GM18520 (cell line): ENCODE data around the gene PRIM2.
"Not testable (repeated sequence)": the region's sequence is repeated elsewhere in the genome, so short reads cannot be mapped to it uniquely, and the experiment has no call there.

Source experiments
- ATAC-seq: cut with Tn5 transposase; IDR thresholded peaks from one replicate; pipeline ENCODE4 v1.9.1; 2021; ENCODE audit not compliant: unreplicated experiment

The PRIM2 gene

DNA sequence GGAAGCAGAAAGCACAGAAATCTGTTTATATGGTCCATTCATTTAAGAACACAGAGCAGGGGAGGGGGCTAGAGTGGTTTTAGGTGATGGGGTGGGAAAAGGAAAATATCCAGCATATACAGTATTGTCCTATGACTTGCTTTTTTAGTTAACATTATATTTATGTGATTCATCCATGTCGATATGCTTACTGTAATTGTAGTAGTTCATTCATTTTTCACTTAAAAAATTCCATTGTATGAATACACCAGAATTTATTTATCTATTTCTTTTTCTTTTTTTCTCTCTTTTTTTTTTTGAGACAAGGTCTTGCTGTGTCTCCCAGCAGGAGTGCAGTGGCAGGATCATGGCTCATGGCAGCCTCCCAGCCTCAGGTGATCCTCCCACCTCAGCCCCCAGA, 9.6 kb upstream of the PRIM2 start:
- no peak for ATAC-seq

DNA sequence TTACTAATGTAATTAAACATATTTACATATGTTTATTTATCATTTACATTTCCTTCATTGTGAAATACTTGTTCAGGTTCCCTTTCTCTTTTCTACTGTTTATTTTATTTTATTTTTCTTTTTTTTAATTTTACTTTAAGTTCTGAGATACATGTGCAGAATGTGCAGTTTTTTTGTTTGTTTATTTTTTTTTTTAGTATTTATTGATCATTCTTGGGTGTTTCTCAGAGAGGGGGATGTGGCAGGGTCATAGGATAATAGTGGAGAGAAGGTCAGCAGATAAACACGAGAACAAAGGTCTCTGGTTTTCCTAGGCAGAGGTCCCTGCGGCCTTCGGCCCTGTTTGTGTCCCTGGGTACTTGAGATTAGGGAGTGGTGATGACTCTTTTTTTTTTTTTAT, 8.7 kb upstream of the PRIM2 start:
- not testable (repeated sequence) for ATAC-seq

DNA sequence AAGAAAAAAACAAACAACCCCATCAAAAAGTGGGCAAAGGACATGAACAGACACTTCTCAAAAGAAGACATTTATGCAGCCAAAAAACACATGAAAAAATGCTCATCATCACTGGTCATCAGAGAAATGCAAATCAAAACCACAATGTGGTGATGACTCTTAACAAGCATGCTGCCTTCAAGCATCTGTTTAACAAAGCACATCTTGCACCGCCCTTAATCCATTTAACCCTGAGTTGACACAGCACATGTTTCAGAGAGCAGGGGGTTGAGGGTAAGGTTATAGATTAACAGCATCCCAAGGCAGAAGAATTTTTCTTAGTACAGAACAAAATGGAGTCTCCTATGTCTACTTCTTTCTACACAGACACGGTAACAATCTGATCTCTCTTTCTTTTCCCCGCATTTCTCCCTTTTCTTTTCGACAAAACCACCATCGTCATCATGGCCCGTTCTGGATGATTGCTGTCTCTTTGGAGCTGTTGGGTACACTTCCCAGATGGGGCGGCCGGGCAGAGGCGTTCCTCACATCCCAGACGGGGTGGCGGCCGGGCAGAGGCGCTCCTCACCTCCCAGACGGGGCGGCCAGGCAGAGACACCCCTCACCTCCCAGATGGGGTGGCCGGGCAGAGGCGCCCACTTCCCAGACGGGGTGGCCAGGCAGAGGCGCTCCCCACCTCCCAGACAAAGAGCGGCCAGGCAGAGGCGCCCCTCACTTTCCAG, 7.2 kb upstream of the PRIM2 start:
- not testable (repeated sequence) for ATAC-seq

DNA sequence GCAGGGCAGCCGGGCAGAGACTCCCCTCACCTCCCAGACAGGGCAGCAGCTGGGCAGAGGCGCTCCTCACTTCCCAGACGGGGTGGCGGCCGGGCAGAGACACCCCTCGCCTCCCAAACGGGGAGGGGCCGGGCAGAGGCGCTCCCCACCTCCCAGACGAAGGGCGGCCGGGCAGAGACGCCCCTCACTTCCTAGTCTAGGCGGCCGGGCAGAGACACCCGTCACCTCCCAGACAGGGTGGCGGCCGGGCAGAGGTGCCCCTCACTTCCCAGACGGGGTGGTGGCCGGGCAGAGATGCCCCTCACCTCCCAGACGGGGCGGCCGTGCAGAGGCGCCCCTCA, 6.6 kb upstream of the PRIM2 start:
- no peak for ATAC-seq

DNA sequence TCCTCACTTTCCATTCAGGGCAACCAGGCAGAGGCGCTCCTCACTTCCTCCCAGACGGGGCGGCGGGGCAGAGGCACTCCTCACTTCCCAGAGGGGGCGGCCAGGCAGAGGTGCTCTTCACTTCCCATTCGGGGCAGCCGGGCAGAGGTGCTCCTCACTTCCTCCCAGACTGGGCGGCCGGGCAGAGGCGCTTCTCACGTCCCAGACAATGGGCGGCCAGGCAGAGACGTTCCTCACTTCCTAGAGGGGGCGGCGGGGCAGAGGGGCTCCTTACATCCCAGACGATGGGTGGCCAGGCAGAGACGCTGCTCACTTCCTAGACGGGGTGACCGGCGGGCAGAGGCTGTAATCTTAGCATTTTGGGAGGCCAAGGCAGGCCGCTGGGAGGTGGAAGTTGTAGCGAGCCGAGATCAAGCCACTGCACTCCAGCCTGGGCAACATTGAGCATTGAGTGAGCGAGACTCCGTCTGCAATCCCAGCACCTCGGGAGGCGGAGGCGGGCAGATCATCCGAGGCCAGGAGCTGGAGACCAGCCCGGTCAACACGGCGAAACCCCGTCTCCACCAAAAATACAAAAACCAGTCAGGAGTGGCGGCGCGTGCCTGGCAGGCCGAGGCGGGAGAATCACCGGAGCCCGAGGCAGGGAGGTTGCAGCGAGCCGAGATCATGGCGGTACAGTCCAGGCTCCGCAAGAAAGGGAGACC, 6.0 kb upstream of the PRIM2 start:
- ATAC-seq, result not testable (repeated sequence)

DNA sequence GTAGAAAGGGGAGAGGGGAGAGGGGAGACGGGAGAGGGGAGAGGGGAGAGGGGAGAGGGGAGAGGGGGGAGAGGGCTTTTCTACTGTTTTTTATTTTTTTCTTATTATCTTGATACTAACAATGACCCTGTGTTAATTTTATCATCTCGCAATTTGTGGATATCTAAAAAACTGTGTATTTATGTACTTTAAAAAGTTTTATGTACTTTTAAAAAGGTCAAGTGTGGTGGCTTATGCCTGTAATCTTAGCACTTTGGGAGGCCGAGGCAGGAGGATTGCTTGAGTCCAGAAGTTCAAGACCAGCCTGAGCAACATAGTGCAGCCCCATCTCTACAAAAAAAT, 5.5 kb upstream of the PRIM2 start:
- ATAC-seq, result no peak

DNA sequence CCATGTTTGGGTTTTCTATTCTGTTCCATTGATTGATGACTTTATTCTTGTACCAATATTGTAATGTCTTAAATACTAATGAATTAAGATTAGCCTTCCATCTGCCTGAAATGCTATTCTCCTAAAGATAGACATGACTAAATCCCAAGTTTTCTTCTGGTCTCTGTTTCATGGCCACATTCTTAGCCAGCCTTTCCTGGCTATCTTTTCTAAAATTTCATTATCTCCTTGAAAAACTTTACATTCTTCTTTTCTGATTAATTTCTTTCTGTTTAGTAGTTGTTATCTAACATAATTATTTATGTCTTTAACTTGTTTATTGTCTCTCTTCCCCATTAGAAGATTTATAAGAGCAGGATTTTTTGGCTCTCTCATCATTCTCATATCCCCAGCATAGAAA, 4.4 kb upstream of the PRIM2 start:
- no peak for ATAC-seq

DNA sequence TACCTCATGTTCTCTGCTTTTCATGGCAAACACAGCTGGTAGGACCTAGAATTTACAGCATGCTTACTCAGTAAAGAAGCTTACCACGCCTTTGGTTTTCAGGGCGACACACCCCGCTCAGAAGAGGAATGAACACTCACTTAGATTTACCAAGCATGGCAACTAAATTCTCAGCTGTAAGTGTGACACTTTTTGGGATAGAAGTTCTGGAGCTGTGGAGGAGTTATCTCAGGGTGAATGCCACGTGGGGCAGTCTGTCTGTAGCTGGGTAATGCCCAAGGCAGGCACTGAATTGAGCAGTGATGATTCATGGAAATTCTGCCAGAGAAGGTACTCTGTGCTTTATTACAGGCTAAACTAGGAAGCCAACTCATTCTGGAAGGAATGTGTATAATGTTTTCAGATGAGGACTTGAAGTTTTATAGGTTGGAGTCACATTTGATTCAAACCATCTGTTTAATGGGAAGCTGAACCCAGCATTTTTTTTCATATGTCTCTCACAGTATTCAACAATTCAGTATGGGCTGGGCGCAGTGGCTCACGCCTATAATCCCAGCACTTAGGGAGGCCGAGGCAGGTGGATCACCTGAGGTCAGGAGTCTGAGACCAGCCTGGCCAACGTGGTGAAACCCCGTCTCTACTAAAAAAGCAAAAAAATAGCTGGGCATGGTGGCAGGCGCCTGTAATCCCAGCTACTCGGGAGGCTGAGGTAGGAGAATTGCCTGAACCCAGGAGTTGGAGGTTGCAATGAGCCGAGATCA, 3.5 kb upstream of the PRIM2 start:
- ATAC-seq, result no peak

DNA sequence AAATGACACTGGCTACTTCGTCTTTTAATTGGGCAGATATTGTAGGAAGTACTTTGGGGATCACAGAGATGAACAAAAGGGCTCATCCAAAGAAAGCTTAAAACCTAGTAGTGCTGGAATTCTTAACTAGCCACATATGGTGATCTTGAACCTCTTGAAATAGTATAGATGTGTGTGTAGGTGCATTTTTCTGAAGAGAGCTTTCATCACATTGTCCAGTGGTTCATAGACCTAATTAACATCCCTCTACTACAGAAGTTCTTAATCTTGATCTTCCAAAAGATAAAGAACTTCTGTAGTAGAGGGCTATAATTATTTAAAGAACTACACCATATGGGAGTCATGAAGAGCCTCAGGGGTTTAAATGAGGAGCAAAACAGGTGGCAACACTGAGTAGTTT, 2.3 kb upstream of the PRIM2 start:
- no peak for ATAC-seq

DNA sequence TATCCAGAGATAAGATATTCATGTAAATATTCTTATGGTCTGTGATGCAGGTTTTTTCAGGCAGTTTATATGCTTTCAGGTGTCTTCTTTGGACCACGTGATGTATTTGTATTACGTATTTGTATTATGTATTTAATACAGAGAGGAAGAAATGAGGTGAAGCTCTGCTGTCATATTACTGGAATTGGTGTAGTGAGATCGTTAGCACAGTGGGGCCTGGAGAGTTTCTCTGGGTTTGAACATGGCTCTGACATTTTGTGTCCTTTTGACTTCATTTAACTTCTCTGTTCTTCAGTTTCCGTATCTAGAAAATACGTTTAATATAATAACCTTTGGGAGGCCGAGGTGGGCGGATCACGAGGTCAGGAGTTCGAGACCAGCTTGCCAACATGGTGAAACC, 1.6 kb upstream of the PRIM2 start:
- no peak for ATAC-seq

DNA sequence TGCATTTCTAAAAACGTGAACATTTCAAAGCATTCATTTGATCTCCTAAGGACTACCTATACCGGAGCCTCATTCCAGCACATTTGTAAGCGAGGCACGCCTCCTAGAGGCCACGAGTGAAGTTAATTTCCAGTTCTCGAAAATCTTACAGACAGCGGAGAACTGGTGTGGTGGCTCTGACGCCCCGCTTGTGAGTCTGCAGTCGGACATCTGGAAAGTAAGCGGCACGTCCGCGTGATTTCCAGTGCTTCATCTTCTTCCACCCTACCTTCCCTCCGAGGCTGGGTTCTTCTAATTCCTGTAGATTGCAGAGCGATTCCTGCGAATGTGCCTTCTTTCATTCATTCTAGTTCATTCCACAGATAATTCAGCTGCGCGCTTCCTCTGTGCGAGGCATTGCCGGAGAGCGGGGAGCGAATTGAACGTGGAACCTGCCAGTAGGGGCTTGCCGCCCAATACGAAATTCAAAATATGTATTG, 810 bp upstream of the PRIM2 start:
- peak; percentile 89 for ATAC-seq

DNA sequence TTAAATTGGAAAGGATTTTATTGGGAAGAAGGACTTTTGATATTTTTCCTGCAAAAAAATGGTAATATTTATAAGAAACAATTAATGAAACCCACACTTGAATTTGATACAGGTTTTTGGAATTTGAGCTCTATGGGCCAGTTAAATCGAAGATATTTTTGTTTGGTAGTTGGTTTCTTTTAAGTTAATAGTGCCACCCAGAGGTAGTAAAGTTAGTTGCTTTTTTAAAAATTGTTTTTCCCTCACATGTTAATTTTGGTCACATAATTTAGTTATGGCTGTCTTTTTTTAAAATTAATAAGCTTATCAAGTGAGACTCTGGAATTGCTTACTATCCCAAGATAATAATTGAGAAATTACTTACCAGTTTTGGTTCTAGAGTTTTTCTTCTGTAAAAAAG, 7.1 kb downstream of the PRIM2 start:
- no peak for ATAC-seq

DNA sequence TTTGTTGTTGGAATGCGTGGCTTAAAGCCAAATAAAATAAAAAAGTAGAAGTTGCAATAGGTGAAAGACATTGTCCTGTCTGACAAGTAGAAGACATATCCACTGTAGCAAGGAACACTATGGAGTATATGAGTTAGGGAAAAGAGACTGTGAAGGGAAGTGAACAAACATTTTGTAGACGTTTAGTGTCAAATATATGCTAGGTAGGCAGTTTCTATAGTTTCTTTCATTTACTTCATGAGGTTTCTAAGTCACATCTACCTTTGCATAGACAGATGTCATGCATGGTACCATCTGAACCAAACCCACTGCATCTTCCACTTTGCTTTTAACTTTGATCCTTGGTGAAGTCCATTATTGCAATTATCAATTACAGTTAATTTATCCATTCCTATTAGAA, 9.9 kb downstream of the PRIM2 start:
- no peak for ATAC-seq

DNA sequence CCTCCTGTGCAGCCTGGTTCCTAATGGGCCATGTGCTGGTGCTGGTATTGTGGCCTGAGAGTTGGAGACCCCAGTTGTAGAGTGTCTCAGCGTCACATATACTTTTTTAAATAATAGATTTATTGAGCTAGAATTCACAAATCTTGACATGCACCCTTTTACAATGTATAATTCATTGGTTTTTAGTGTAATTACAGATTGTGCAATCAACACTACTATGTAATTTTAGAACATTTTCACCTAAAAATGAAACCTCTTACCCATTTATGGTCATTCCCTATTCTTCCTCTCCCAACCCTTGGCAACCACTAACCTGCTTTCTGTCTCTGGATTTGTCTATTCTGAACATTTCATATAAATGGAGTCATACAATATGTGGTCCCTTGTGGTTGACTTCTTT, 10.6 kb downstream of the PRIM2 start:
- ATAC-seq, result no peak

DNA sequence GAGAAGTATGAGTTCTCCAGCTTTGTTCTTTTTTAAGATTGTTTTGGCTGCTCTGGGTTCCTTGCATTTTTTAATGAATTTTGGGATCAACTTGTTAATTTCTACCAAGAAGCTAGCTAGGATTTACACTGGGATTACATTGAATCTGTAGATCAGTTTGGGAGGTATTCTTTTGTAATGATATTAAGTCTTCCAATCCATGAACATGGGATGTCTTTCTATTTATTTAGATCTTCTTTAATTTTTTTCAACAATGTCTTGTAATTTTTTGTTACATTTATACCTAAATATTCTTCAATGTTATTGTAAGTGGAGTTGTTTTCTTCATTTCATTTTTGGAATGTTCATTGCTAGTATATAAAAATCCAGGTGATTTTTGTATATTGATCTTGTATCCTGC, 12.5 kb downstream of the PRIM2 start:
- no peak for ATAC-seq

DNA sequence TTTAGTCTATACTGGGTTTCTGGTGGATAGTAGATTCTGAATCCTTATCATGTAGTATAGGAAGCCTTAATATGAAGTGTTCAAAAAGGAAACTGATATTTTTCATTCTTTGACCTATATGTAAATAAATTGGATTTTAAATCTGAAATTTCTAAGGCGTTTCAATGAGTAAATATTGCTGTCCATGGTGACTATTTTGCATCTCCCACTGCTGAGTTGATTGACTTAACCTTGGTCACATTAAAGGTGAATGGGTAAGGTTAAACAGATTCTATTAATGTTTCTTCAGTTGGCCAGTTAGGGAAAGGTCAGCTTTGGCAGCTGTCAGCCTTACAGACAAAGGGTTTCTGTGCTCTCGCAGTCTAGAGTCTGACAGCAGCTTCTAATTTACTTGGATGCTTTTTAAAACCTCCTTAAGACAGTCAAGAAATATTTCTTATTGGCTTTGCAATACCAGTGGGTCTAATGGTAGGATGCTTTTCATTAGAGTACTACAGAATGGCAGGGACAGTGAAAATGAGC, 24.8 kb downstream of the PRIM2 start:
- no peak for ATAC-seq

DNA sequence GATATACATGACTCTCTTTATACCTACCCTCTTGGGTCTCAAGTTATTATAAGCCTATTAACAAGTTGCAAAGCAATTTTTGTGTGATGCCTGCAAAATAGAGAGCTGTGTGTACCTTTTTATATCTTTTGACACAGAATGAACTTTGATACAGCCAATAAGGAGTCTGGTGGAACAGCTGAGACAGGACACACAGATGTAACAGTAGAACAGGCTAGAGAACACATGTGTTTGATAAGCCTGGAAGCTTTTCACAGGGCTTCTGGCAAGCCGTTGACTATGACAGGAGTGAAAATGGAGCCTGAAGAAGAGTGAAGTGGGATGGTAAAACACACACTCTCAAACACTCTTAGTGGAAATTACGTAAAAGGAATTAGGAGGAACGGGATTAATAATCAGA, 25.9 kb downstream of the PRIM2 start:
- ATAC-seq, result not testable (repeated sequence)

DNA sequence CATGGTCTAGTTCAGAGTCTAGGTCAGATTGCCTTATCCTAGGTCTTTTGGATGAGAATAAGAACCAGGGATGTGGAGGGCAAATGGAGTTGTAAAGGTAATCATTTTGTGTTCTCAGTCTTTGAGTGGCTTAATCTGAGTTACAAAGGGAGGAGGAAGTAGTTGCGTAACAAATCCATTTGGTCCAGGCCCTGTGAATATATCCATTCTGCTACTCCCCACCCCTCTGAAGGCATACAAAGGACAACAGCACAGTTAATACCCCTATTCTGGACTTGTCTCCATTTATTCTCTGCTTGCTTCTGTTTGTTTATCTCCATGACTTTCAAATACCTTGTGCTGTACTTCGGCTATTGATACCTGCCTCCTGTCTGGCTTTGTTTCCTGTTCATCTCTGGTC, 29.3 kb downstream of the PRIM2 start:
- ATAC-seq, result not testable (repeated sequence)

DNA sequence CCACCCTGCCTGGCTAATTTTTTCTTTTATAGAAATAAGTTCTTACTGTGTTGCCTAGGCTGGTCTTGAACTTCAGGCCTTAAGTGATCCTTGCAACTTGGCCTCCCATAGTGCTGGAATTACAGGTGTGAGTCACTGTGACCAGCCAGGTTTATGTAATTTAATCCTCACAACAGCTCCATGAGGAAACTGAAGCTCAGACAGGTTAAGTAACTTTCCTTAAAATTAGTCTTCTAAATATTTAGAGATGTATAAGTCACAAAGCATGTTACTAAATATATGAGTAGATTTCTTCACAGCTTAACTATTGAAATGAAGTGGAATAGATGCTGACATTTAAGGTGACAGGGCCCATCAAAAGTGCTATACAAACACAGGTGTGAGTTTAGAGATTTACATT, 30.2 kb downstream of the PRIM2 start:
- not testable (repeated sequence) for ATAC-seq

DNA sequence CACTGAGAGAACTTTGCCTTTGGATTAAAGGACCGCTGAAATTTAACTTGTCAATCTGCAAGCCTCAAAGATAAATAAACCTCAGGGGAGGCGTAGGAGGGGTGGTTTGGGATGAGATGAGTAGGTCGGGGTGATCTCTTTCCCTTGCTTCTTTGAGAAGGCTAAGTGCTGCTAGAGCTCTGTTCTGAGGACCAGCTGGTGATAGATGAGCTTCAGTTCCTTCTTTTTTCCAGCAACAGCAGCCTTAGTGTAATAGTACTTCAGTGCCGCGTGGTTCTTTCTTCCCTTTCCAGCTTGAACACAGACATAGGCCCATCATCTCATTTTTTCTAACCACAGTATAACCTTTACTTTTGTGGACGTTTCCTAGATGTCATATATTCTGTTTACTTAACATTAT, 33.0 kb downstream of the PRIM2 start:
- ATAC-seq, result not testable (repeated sequence)

DNA sequence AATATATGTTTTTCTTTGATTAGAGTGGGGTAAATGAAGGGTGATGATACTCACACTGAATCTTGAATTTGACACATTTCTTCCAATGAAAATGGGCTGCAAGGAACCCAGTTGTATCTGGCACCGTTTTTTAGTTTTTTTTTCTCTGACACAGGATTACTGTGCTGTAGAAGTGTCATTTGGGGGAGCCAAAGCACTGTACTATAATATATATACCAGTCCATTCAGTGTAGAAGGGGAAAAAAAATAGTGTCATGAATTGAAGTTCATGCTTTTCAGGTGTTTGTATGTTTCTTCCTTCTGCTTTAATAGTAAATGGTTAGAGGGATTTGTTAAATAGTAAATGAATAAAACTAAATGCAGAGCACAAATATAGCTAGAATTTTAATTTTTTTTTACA, 35.2 kb downstream of the PRIM2 start:
- ATAC-seq, result not testable (repeated sequence)

DNA sequence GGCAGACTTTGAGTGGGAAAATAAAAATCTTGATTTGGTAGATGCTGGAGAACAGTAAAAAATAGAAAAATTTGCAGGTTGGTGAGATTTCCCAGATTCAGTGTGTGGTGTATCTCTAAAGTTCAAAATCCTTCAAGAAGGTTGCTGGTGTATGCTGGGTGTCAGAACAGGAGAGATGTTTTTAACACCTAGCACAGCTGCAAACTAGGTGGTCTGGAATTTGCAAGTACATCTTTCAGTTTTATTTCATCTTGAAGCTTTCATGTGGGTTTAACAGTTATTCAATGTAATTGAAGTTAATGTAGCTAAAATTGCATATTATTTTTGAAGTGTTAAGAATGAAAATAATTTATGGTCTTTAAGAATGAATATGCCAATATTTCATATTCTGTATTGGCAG, 40.9 kb downstream of the PRIM2 start:
- ATAC-seq, result not testable (repeated sequence)
